GM19452 (cell line): ENCODE data around the gene INPP5D.
"Not testable (repeated sequence)": the region's sequence is repeated elsewhere in the genome, so short reads cannot be mapped to it uniquely, and the experiment has no call there.

Experiments used
- ATAC-seq: cut with Tn5 transposase; IDR thresholded peaks from one replicate; pipeline ENCODE4 v1.9.1; 2021; ENCODE audit not compliant: unreplicated experiment

Gene INPP5D

GRCh38 chr2:233092432-233093165 lies 32.5 kb downstream of the INPP5D start:
- no peak for ATAC-seq

GRCh38 chr2:233093166-233093448 lies 33.0 kb downstream of the INPP5D start:
- no peak for ATAC-seq

GRCh38 chr2:233093721-233094120 lies 33.6 kb downstream of the INPP5D start:
- ATAC-seq, result no peak

DNA sequence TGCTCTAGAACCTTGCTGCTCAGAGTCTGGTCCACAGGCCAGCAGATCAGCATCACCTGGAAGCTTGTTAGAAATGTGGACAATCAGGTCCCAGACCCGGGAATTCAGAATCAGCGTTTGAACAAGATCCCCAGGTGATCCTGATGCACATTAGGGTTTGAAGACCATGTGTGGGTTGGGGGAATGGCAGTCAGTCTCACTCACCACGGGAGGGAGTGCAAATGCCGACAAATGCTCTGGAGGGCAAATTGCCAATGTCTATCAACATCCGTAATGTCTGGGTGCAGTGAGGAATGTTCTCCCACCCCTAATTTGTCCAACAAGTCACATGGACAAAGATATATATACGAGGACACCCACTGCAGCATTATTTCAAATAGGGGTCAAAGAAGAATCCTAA lies 34.5 kb downstream of the INPP5D start:
- ATAC-seq, result no peak

- ATAC-seq, result no peak
These were observed 35.9 kb downstream of the INPP5D start for GRCh38 chr2:233096006-233096405.

DNA sequence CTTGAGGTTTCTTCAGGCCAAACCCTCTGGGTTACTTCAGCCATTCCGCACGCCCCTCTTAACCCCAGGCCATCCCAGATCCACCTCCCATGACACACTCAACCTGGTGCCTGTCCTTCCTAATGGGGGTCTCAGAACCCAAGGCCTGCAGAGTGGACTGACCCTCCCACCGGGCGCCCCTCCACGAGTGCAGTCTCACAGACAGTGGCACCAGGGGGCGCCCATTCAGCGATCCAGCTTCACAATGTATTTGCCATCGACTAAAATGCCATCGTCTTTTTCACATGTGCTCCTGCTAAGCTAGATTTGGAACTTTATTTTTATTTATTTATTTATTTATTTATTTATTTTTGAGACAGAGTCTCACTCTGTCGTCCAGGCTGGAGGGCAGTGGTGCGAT lies 38.5 kb downstream of the INPP5D start:
- ATAC-seq, result no peak

GRCh38 chr2:233099820-233100191 lies 39.7 kb downstream of the INPP5D start:
- not testable (repeated sequence) for ATAC-seq

DNA sequence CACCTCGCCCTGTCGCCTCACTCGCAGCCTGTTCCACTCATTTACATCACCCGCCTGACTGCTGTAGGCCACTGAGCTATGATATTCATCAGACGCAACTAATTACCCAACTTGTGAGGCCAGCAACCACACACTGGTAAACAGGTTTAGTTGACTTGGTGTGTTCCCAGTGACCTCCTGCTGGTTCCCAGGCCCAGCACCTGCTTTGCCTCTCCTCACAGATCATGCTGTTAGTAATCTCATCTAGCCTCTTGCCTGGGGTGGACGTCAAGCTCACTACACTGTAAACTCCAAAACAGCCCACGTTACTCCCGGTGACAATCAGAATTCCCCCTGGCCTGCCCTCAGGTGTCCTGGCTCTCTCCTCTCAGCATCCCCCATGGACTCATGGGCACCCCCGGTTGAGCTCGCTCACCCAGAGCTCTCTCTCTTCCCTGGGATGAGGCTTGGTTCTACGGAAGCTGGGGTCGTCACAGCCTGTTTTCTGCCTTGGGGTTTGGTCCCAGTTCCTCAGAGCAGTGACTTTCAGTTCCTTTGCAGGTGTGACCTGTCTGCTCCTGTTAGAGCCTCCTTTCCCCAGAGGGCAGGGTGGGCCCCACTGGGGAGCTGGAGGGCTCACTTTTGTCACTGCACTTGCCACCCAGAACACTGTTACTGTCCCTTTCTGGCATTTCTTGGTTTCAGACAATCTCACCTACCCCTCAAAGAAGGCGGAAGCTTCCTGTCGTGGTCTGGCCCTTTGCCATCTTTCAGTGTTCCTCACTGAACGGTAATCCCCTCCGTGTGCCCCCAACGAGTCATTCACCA lies 40.3 kb downstream of the INPP5D start:
- peak; percentile 85 for ATAC-seq

DNA sequence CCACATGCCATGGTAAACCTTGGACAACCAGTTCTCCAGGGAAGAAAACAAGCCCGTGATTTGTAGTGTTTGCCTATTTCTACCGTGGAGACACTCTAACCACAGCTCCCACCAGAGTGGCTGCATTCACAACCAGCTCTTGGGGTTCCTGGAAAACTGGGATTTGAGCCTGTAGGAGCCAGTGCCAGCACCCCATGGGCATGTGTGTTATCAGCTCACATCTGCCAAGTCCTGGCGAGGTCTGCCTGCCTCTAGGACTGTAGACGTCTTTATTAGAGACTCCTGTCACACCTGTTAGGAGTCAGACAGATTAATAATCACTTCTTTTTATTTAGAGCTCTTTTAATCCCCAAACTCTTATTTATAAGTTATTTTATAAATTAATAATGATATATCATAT lies 41.0 kb downstream of the INPP5D start:
- ATAC-seq, result no peak

DNA sequence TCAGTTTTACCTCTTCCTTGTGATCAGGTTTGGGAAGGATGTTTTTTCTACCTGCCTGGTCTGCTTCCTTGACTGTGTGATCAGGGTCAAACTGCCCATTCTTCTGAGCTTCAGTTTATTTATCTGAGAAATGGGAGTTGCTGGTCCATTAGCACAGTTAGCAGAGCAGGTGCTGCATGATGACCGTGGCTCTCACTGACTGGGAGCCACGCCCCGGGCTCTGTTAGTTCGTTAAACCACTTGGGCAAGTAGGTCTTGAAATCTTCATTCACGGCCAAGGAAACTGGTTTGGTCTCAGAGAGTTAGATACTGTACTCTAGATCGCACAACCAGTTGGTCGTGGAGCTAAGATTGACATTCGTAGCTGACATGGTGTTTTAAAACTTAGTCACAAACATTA lies 41.7 kb downstream of the INPP5D start:
- no peak for ATAC-seq

- no peak for ATAC-seq
These were observed 45.2 kb downstream of the INPP5D start for GRCh38 chr2:233105156-233105895.

DNA sequence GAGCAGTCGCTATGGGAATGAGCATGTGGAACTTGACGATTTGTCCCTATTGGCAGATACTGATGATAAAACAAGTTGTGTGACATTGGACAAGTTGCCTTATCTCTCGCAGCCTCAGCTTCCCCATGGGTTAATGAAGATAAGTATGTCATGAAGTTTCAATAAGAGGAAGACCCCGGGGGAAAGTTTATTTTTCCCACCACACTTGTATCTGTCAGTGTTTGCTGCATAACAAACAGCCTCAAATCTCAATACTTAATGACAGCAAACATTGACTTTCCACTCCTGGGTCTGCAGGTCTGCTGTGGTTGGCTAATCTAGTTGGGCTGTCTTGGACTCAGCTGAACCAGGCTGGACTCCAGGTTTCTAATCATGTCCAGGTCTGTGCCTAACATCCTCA lies 45.8 kb downstream of the INPP5D start:
- ATAC-seq, result no peak

GRCh38 chr2:233107011-233107410 lies 46.9 kb downstream of the INPP5D start:
- no peak for ATAC-seq

DNA sequence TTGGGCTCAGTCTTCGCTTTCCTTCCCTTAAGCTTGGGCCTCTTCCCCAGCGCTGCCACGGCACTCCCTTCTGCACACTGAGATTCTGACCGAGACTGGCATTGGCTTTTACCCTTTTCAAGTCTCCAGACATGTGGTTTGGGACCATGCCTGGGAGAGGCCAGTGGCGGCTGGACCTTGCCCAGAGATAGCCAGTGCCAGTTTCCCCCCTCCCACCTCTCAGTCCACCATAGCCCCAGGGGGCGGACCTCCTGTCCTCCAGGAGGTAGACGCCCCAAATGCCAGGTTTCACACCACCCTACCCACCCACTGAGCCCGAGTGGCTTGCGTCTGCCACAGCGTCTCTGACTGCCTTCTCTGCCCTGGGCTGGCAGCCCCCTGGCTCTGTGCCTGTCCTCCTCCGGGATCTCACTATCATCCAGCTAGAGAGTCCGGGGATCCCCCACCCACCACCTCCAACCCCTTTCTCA lies 47.7 kb downstream of the INPP5D start:
- no peak for ATAC-seq

- ATAC-seq, result no peak
These were observed 48.7 kb downstream of the INPP5D start for GRCh38 chr2:233108611-233109490.

DNA sequence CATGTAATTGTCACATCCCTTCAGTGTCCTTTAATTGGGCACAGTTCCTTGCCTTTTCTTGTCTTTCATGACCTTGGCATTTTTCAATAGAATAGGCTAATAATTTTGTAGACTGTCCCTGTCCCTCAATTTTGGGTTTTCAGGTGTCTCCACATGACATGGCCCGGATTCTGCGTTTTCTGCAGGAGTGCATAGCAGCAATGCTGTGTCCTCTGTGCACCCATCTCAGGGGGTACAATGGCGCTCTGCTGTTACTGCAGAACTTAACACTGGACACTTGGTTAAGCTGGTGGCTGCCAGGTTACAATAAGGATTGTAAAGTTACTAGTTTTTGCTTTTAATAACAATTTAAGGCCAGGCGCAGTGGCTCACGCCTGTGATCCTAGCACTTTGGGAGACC lies 51.3 kb downstream of the INPP5D start:
- ATAC-seq, result no peak

DNA sequence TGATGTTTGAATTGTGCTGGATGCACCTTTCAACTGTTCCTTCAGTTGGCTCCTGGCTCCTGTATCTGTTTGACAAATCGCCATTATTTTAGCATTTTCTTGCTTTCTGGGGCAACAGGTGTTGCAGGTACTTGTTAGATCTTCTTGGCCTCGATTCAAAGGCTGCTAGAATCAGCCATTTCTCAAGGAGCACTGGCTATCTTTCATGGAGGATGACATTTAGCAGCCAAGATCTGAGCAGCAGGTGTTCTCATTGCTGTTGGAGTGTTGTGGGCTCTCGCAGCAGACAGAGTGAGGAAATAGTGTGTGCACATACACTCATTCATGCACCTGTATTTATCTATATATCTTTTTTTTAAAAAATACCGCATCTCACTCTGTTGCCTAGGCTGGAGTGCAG lies 52.2 kb downstream of the INPP5D start:
- ATAC-seq, result no peak

GRCh38 chr2:233112776-233113452 lies 52.8 kb downstream of the INPP5D start:
- no peak for ATAC-seq

DNA sequence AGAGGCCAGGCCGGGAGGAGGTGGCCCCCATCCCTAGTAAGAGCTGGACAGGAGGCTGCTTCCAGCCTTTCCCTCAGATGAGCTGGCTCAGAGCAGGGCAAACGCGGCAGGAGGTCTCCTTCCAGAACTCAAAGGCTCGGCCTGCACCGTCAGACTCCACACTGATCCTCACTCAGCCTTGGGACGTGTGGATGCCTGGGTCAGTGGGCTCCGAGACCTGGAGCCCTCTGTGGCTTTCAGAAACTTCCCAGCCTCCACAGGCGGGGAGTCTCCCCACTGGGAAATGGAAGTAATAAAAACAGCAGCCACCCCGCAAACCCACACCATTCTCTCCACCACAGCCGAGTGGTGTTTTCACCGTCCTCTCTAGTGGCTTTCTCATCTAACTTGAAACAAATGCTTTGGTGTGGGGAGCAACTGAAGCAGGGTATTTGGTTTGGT lies 54.3 kb downstream of the INPP5D start:
- no peak for ATAC-seq

GRCh38 chr2:233115121-233115520 lies 55.0 kb downstream of the INPP5D start:
- ATAC-seq, result no peak
